Activated CD8-positive, alpha-beta T cell treated with anti-CD3 and anti-CD28 coated beads, Interleukin-2, amount 10 ng/mL, durations not matched to agents 7 days and 5 days (primary cell): Measurements from ENCODE around the gene TTC3. TPM values are rescaled to one million over a fixed set of nuclear protein-coding genes. Genes with fewer than 3 reads are reported as not detected.
"Not testable (repeated sequence)": the region's sequence is repeated elsewhere in the genome, so short reads cannot be mapped to it uniquely, and the experiment has no call there.

Experiments
- ATAC-seq: fragments of 150-1000 bp; cut with Tn5 transposase; one replicate; pipeline ENCODE4 v1.10.0; 2021; ENCODE audit warnings: moderate library complexity
- CTCF ChIA-PET: fragments of 350-600 bp; sonication (Branson Sonifier 250); formaldehyde crosslinking; loops from one replicate; lab custom pipeline; 2021; ENCODE audit warnings: antibody characterized with exemption; lab: Charles Lee
- POLR2A ChIA-PET: fragments of 350-600 bp; sonication (Branson Sonifier 250); formaldehyde crosslinking; loops from one replicate; lab custom pipeline; 2021; ENCODE audit warnings: antibody characterized with exemption; lab: Charles Lee
- DNase-seq: peaks from one replicate; pipeline ENCODE4 v3.0.0-alpha.2; 2020
- H3K27ac Mint-ChIP-seq: one replicate; pipeline ENCODE4 v1.8.0; 2021; ENCODE audit warnings: mild to moderate bottlenecking, mixed read lengths
- H3K27me3 Mint-ChIP-seq: one replicate; pipeline ENCODE4 v1.8.0; 2021; ENCODE audit warnings: low read depth, mixed read lengths
- H3K36me3 Mint-ChIP-seq: one replicate; pipeline ENCODE4 v1.8.0; 2021; ENCODE audit warnings: low read depth, mixed read lengths
- H3K4me1 Mint-ChIP-seq: one replicate; pipeline ENCODE4 v1.8.0; 2021; ENCODE audit warnings: low read depth, mixed read lengths
- H3K4me3 Mint-ChIP-seq: one replicate; pipeline ENCODE4 v1.8.0; 2021; ENCODE audit warnings: mild to moderate bottlenecking, mixed read lengths
- H3K9me3 Mint-ChIP-seq: one replicate; pipeline ENCODE4 v1.8.0; 2022; ENCODE audit warnings: mixed read lengths; ENCODE audit not compliant: insufficient read depth
- total RNA-seq, 2 experiments: library from RNA; stranded (reverse); gene quantifications; one replicate each; pipeline ENCODE4 v1.2.3, GENCODE V29; 2021

TTC3 gene
- 10 to 100 TPM; 48.3 to 49.5 TPM for total RNA-seq

- ATAC-seq (peak; percentile 80), DNase-seq (peak; percentile 94)
- Mint-ChIP-seq H3K4me1 (peaks cover 39% of the 10 kb centered on the region), H3K4me3 (peak within 1 kb of the TSS; percentile 88), H3K36me3 (peaks cover 22% of the 10 kb centered on the region), H3K27ac (peak within 1 kb of the TSS; percentile 94), H3K27me3 (no peaks in the 10 kb centered on the region), H3K9me3 (no peaks in the 10 kb centered on the region)
- ChIA-PET POLR2A (no interaction called here), CTCF (no interaction called here)
Measured at GRCh38 chr21:37072988-37073416, at the start of gene TTC3, which contains the start of gene PIGP. Gene TTC3 (plus strand): TSS chr21:37073254. CDS start chr21:37087258, 14,004 bp downstream. Gene PIGP (minus strand): TSS chr21:37073071. CDS start chr21:37072515, 556 bp downstream.

- POLR2A ChIA-PET: no interaction called here
- H3K36me3 Mint-ChIP-seq: no peaks in the 10 kb centered on the region
- CTCF ChIA-PET: interaction anchor here (1.6 kb wide), 2 partner anchors 16 to 36 kb away, joined by 5 to 8 read pairs; no protein-coding TSS in a partner anchor
Measured at GRCh38 chr21:37026499-37026898, 46.6 kb upstream of the TTC3 start.

GRCh38 chr21:37028570-37028969 lies 44.5 kb upstream of the TTC3 start:
- CTCF ChIA-PET: no interaction called here
- DNase-seq: no peak
- H3K27ac Mint-ChIP-seq: no peak overlapping the region
- no peaks in the 10 kb centered on the region for H3K36me3 Mint-ChIP-seq
- ATAC-seq: no peak
- H3K4me3 Mint-ChIP-seq: no peak overlapping the region
- POLR2A ChIA-PET: no interaction called here
- no peaks in the 10 kb centered on the region for H3K9me3 Mint-ChIP-seq
- peaks cover 10% of the 10 kb centered on the region for H3K27me3 Mint-ChIP-seq
- no peaks in the 10 kb centered on the region for H3K4me1 Mint-ChIP-seq

More at GRCh38 chr21:37026499-37026898, 46.6 kb upstream of the TTC3 start:
- Mint-ChIP-seq H3K27me3 (peaks cover 9% of the 10 kb centered on the region), H3K4me3 (no peak overlapping the region), H3K9me3 (no peaks in the 10 kb centered on the region), H3K27ac (no peak overlapping the region), H3K4me1 (no peaks in the 10 kb centered on the region)
- DNase-seq (no peak), ATAC-seq (no peak)

- Mint-ChIP-seq H3K27ac (no peak overlapping the region), H3K4me1 (no peaks in the 10 kb centered on the region), H3K9me3 (no peaks in the 10 kb centered on the region), H3K4me3 (no peak overlapping the region), H3K27me3 (peaks cover 7% of the 10 kb centered on the region), H3K36me3 (no peaks in the 10 kb centered on the region)
- ChIA-PET POLR2A (no interaction called here), CTCF (no interaction called here)
- ATAC-seq (no peak), DNase-seq (no peak)
Measured at GRCh38 chr21:37030864-37031263, 42.2 kb upstream of the TTC3 start.

GRCh38 chr21:37032293-37032692 lies 40.8 kb upstream of the TTC3 start:
- no peak for DNase-seq
- H3K9me3 Mint-ChIP-seq: no peaks in the 10 kb centered on the region
- no peak overlapping the region for H3K27ac Mint-ChIP-seq
- no peaks in the 10 kb centered on the region for H3K4me1 Mint-ChIP-seq
- H3K4me3 Mint-ChIP-seq: no peak overlapping the region
- no peaks in the 10 kb centered on the region for H3K36me3 Mint-ChIP-seq
- no peak for ATAC-seq
- H3K27me3 Mint-ChIP-seq: peaks cover 6% of the 10 kb centered on the region
- CTCF ChIA-PET: no interaction called here
- POLR2A ChIA-PET: no interaction called here

- Mint-ChIP-seq H3K27me3 (peaks cover 7% of the 10 kb centered on the region), H3K27ac (no peak overlapping the region), H3K36me3 (no peaks in the 10 kb centered on the region), H3K4me3 (no peak overlapping the region), H3K4me1 (no peaks in the 10 kb centered on the region), H3K9me3 (no peaks in the 10 kb centered on the region)
- no peak for ATAC-seq
- ChIA-PET CTCF (no interaction called here), POLR2A (no interaction called here)
- no peak for DNase-seq
Measured at GRCh38 chr21:37032877-37033471, 40.1 kb upstream of the TTC3 start.

GRCh38 chr21:37034394-37034793 lies 38.7 kb upstream of the TTC3 start:
- H3K27ac Mint-ChIP-seq: not testable (repeated sequence)

GRCh38 chr21:37036177-37036576 lies 36.9 kb upstream of the TTC3 start:
- POLR2A ChIA-PET: no interaction called here
- CTCF ChIA-PET: no interaction called here
- ATAC-seq: no peak
- H3K36me3 Mint-ChIP-seq: no peaks in the 10 kb centered on the region
- no peak for DNase-seq
- H3K27ac Mint-ChIP-seq: no peak overlapping the region
- peaks cover 9% of the 10 kb centered on the region for H3K27me3 Mint-ChIP-seq
- no peaks in the 10 kb centered on the region for H3K4me1 Mint-ChIP-seq
- no peak overlapping the region for H3K4me3 Mint-ChIP-seq
- no peaks in the 10 kb centered on the region for H3K9me3 Mint-ChIP-seq

More at GRCh38 chr21:37034394-37034793, 38.7 kb upstream of the TTC3 start:
- DNase-seq, ATAC-seq, H3K4me3 Mint-ChIP-seq, H3K36me3 Mint-ChIP-seq, CTCF ChIA-PET, H3K9me3 Mint-ChIP-seq, POLR2A ChIA-PET, H3K4me1 Mint-ChIP-seq, H3K27me3 Mint-ChIP-seq: not testable (repeated sequence)

GRCh38 chr21:37039411-37040075 lies 33.5 kb upstream of the TTC3 start:
- H3K4me3 Mint-ChIP-seq: no peak overlapping the region
- H3K27ac Mint-ChIP-seq: no peak overlapping the region
- DNase-seq (no peak), ATAC-seq (no peak)
- CTCF ChIA-PET: interaction anchor here (1.1 kb wide), 1 partner anchor 39 kb away, joined by 3 read pairs; no protein-coding TSS in a partner anchor
- H3K36me3 Mint-ChIP-seq: no peaks in the 10 kb centered on the region
- H3K9me3 Mint-ChIP-seq: no peaks in the 10 kb centered on the region
- POLR2A ChIA-PET: no interaction called here
- H3K4me1 Mint-ChIP-seq: peaks cover 3% of the 10 kb centered on the region
- H3K27me3 Mint-ChIP-seq: peaks cover 8% of the 10 kb centered on the region

GRCh38 chr21:37040212-37040611 lies 32.8 kb upstream of the TTC3 start:
- Mint-ChIP-seq H3K27ac (no peak overlapping the region), H3K27me3 (peaks cover 8% of the 10 kb centered on the region), H3K4me1 (peaks cover 10% of the 10 kb centered on the region), H3K36me3 (no peaks in the 10 kb centered on the region), H3K4me3 (no peak overlapping the region), H3K9me3 (no peaks in the 10 kb centered on the region)
- DNase-seq (no peak), ATAC-seq (no peak)
- POLR2A ChIA-PET: no interaction called here
- CTCF ChIA-PET: interaction anchor here (0.6 to 1.1 kb wide), 2 partner anchors 31 to 39 kb away, joined by 3 read pairs; no protein-coding TSS in a partner anchor

GRCh38 chr21:37041706-37042271 lies 31.3 kb upstream of the TTC3 start:
- no peak for ATAC-seq
- CTCF ChIA-PET: no interaction called here
- no peaks in the 10 kb centered on the region for H3K36me3 Mint-ChIP-seq
- no peaks in the 10 kb centered on the region for H3K9me3 Mint-ChIP-seq
- H3K4me3 Mint-ChIP-seq: no peak overlapping the region
- peaks cover 6% of the 10 kb centered on the region for H3K27me3 Mint-ChIP-seq
- POLR2A ChIA-PET: interaction anchor here (0.9 kb wide), 1 partner anchor 30 kb away, joined by 3 read pairs; no protein-coding TSS in a partner anchor
- peaks cover 16% of the 10 kb centered on the region for H3K4me1 Mint-ChIP-seq
- H3K27ac Mint-ChIP-seq: no peak overlapping the region
- no peak for DNase-seq

GRCh38 chr21:37043818-37044217 lies 29.2 kb upstream of the TTC3 start:
- peaks cover 16% of the 10 kb centered on the region for H3K4me1 Mint-ChIP-seq
- H3K27ac Mint-ChIP-seq: no peak overlapping the region
- DNase-seq: no peak
- H3K9me3 Mint-ChIP-seq: no peaks in the 10 kb centered on the region
- ChIA-PET CTCF (no interaction called here), POLR2A (no interaction called here)
- H3K4me3 Mint-ChIP-seq: no peak overlapping the region
- ATAC-seq: no peak
- H3K27me3 Mint-ChIP-seq: peaks cover 15% of the 10 kb centered on the region
- no peaks in the 10 kb centered on the region for H3K36me3 Mint-ChIP-seq
